H9 (cell line): ENCODE measurements around the gene RGS8. TPM values are rescaled to one million over a fixed set of nuclear protein-coding genes. Genes with fewer than 3 reads are reported as not detected.

ENCODE experiments used
- DNase-seq: peaks from one replicate; pipeline ENCODE4 v3.0.0-alpha.2; 2017
- H2AFZ ChIP-seq: one replicate; pipeline ENCODE4 v1.6.1; 2013; ENCODE audit warnings: mild to moderate bottlenecking, low read length, control low read depth, moderate library complexity
- H2AK5ac ChIP-seq: 2 replicates; pipeline ENCODE4 v1.6.1; 2013; ENCODE audit warnings: low read length, control low read depth, mixed read lengths; ENCODE audit not compliant: insufficient read length
- H2BK120ac ChIP-seq: one replicate; pipeline ENCODE4 v1.6.1; 2013; ENCODE audit warnings: low read depth, mild to moderate bottlenecking, low read length, control low read depth, inconsistent platforms; ENCODE audit not compliant: poor library complexity, severe bottlenecking
- H2BK12ac ChIP-seq: 2 replicates; pipeline ENCODE4 v1.6.1; 2013; ENCODE audit warnings: low read length, control low read depth, mixed read lengths, low read depth; ENCODE audit not compliant: insufficient read length
- H2BK15ac ChIP-seq: 2 replicates; pipeline ENCODE4 v1.6.1; 2013; ENCODE audit warnings: low read depth, low read length, control low read depth
- H2BK20ac ChIP-seq: one replicate; pipeline ENCODE4 v1.6.1; 2013; ENCODE audit warnings: low read depth, mild to moderate bottlenecking, low read length, control low read depth, inconsistent platforms; ENCODE audit not compliant: poor library complexity, severe bottlenecking
- H2BK5ac ChIP-seq: 2 replicates; pipeline ENCODE4 v1.6.1; 2013; ENCODE audit warnings: low read length, control low read depth, mixed read lengths; ENCODE audit not compliant: insufficient read length
- H3K14ac ChIP-seq: 2 replicates; pipeline ENCODE4 v1.6.1; 2013; ENCODE audit warnings: low read length, control low read depth; ENCODE audit not compliant: insufficient read depth
- H3K18ac ChIP-seq: 2 replicates; pipeline ENCODE4 v1.6.1; 2013; ENCODE audit warnings: low read depth, mild to moderate bottlenecking, mixed read lengths, low read length, control low read depth; ENCODE audit not compliant: insufficient read length
- H3K23ac ChIP-seq: 2 replicates; pipeline ENCODE4 v1.6.1; 2013; ENCODE audit warnings: low read length, control low read depth, mixed read lengths, low read depth; ENCODE audit not compliant: insufficient read length
- H3K23me2 ChIP-seq: 2 replicates; pipeline ENCODE4 v1.6.1; 2013; ENCODE audit warnings: low read depth, mild to moderate bottlenecking, mixed read lengths, low read length, control low read depth; ENCODE audit not compliant: insufficient read length, poor library complexity, severe bottlenecking
- H3K27ac ChIP-seq: 2 replicates; pipeline ENCODE4 v1.5.1; 2013; ENCODE audit warnings: low read length, control low read depth, mixed read lengths, low read depth; ENCODE audit not compliant: insufficient read length
- H3K27me3 ChIP-seq: 2 replicates; pipeline ENCODE4 v1.6.1; 2013; ENCODE audit warnings: low read length, control low read depth, inconsistent platforms; ENCODE audit not compliant: insufficient read depth
- H3K4ac ChIP-seq: 2 replicates; pipeline ENCODE4 v1.6.1; 2013; ENCODE audit warnings: low read depth, mild to moderate bottlenecking, control low read depth, inconsistent platforms, low read length, moderate library complexity
- H3K4me1 ChIP-seq: 2 replicates; pipeline ENCODE4 v1.6.1; 2013; ENCODE audit warnings: low read length, control low read depth, inconsistent platforms; ENCODE audit not compliant: insufficient read depth
- H3K4me2 ChIP-seq: 2 replicates; pipeline ENCODE4 v1.6.1; 2013; ENCODE audit warnings: low read length, control low read depth, mixed read lengths; ENCODE audit not compliant: insufficient read length, insufficient read depth
- H3K56ac ChIP-seq: 2 replicates; pipeline ENCODE4 v1.6.1; 2013; ENCODE audit warnings: low read depth, mild to moderate bottlenecking, mixed read lengths, low read length, control low read depth; ENCODE audit not compliant: insufficient read length
- H3K79me1 ChIP-seq: 2 replicates; pipeline ENCODE4 v1.6.1; 2013; ENCODE audit warnings: low read depth, mild to moderate bottlenecking, moderate library complexity, low read length, control low read depth, inconsistent platforms; ENCODE audit not compliant: insufficient read depth, poor library complexity, severe bottlenecking
- H3K79me2 ChIP-seq: 2 replicates; pipeline ENCODE4 v1.6.1; 2013; ENCODE audit warnings: low read length, control low read depth, inconsistent platforms; ENCODE audit not compliant: insufficient read depth
- H3K9ac ChIP-seq: 2 replicates; pipeline ENCODE4 v1.6.1; 2013; ENCODE audit warnings: low read length, control low read depth, mixed read lengths; ENCODE audit not compliant: insufficient read length; ENCODE audit errors: extremely low read depth
- H3K9me3 ChIP-seq: one replicate; pipeline ENCODE4 v1.6.1; 2013; ENCODE audit warnings: low read depth, low read length, inconsistent platforms; ENCODE audit not compliant: control insufficient read depth
- H3T11ph ChIP-seq: one replicate; pipeline ENCODE4 v1.6.1; 2013; ENCODE audit warnings: mild to moderate bottlenecking, low read length, control low read depth, inconsistent platforms
- H4K20me1 ChIP-seq: one replicate; pipeline ENCODE4 v1.6.1; 2013; ENCODE audit not compliant: control insufficient read depth, insufficient read length, insufficient read depth
- H4K5ac ChIP-seq: 2 replicates; pipeline ENCODE4 v1.6.1; 2013; ENCODE audit warnings: low read depth, mild to moderate bottlenecking, mixed read lengths, low read length, control low read depth; ENCODE audit not compliant: insufficient read length
- H4K8ac ChIP-seq: replicated peaks from 2 replicates; pipeline ENCODE4 v1.6.1; 2013; ENCODE audit warnings: low read length, control low read depth, mixed read lengths, low read depth; ENCODE audit not compliant: insufficient read length
- H4K91ac ChIP-seq: 2 replicates; pipeline ENCODE4 v1.6.1; 2013; ENCODE audit warnings: low read depth, mild to moderate bottlenecking, moderate library complexity, mixed read lengths, low read length, control low read depth; ENCODE audit not compliant: insufficient read length
- H3K27ac Mint-ChIP-seq, 3 experiments: 2 replicates in 2 of 3; 3 replicates in 1 of 3; pipeline ENCODE4 v1.8.0; 2020 to 2021; ENCODE audit warnings: mixed read lengths in 3 of 3, mild to moderate bottlenecking in 1 of 3, moderate library complexity in 1 of 3
- H3K27me3 Mint-ChIP-seq: 2 replicates; pipeline ENCODE4 v1.8.0; 2021; ENCODE audit warnings: low read depth, mild to moderate bottlenecking, moderate library complexity, mixed read lengths
- H3K36me3 Mint-ChIP-seq, 3 experiments: 2 replicates in 2 of 3; 3 replicates in 1 of 3; pipeline ENCODE4 v1.8.0; 2020 to 2021; ENCODE audit warnings: low read depth in 3 of 3, mixed read lengths in 3 of 3; ENCODE audit not compliant: insufficient read depth in 1 of 3
- H3K4me1 Mint-ChIP-seq, 2 experiments: 2 replicates each; pipeline ENCODE4 v1.8.0; 2020; ENCODE audit warnings: mixed read lengths in 2 of 2
- H3K4me3 Mint-ChIP-seq, 2 experiments: 2 replicates in 1 of 2; 3 replicates in 1 of 2; pipeline ENCODE4 v1.8.0; 2020 to 2021; ENCODE audit warnings: mild to moderate bottlenecking in 2 of 2, mixed read lengths in 2 of 2, moderate library complexity in 1 of 2
- H3K9me3 Mint-ChIP-seq, 2 experiments: 2 replicates in 1 of 2; 3 replicates in 1 of 2; pipeline ENCODE4 v1.8.0; 2020; ENCODE audit warnings: mild to moderate bottlenecking in 2 of 2, mixed read lengths in 2 of 2, moderate library complexity in 1 of 2
- CTCF ChIP-seq: fragments of 200-600 bp; sonication (generic); conservative IDR thresholded peaks from 3 replicates; pipeline ENCODE4 v1.8.0; 2021; ENCODE audit warnings: antibody characterized with exemption, mild to moderate bottlenecking
- whole genome bisulfite sequencing: extraction: QIAGEN DNeasy Blood & Tissue Kit; methylation state at CpG from one replicate; pipeline ENCODE4 v1.1.7; 2013; ENCODE audit warnings: missing lambda C conversion rate, low lambda C conversion rate, mixed read lengths; ENCODE audit not compliant: insufficient read length; ENCODE audit errors: extremely low coverage; 5-methylcytosine and 5-hydroxymethylcytosine counted together
- total RNA-seq: library from RNA; stranded (reverse); gene quantifications from 2 replicates; pipeline ENCODE4 v1.2.1, GENCODE V29; 2021

RGS8 gene
- total RNA-seq, 1 experiment from 2014 or later, result not detected

GRCh38 chr1:182680408-182680807 is 4.0 kb downstream of the RGS8 start:
- Mint-ChIP-seq H3K27ac (no peak overlapping the region), H3K4me3 (no peak overlapping the region), H3K4me1 (peaks cover 14 to 19% of the 10 kb centered on the region in 2 experiments), H3K27me3 (peaks cover 25% of the 10 kb centered on the region), H3K36me3 (no peaks in the 10 kb centered on the region), H3K9me3 (no peaks in the 10 kb centered on the region)
- H2BK120ac ChIP-seq, result no peak overlapping the region
- WGBS, result no CpG with 5 or more reads among the region's 4 CpGs
- no peak overlapping the region for H2AK5ac ChIP-seq
- H2BK5ac ChIP-seq, result no peak overlapping the region
- H3K4me2 ChIP-seq, result no peak overlapping the region
- H2AFZ ChIP-seq, result no peak overlapping the region
- no peak overlapping the region for H3K14ac ChIP-seq
- no peaks in the 10 kb centered on the region for H3K9me3 ChIP-seq
- H4K8ac ChIP-seq, result no peak overlapping the region
- no peak for DNase-seq
- no peak overlapping the region for H3K18ac ChIP-seq
- no peak overlapping the region for H4K5ac ChIP-seq
- no peaks in the 10 kb centered on the region for H3K79me1 ChIP-seq
- no peak overlapping the region for H3K23ac ChIP-seq
- H2BK20ac ChIP-seq, result no peak overlapping the region
- no peak overlapping the region for H4K91ac ChIP-seq
- no peaks in the 10 kb centered on the region; the same call in 1 of the 2 replicates for H3K4me1 ChIP-seq
- no peak overlapping the region for H2BK12ac ChIP-seq
- no peak overlapping the region for H2BK15ac ChIP-seq
- H3K9ac ChIP-seq, result no peak overlapping the region
- H3T11ph ChIP-seq, result no peak overlapping the region
- H4K20me1 ChIP-seq, result no peaks in the 10 kb centered on the region
- no peak overlapping the region for H3K27ac ChIP-seq
- H3K56ac ChIP-seq, result no peak overlapping the region
- TF ChIP-seq CTCF, result no peak
- H3K23me2 ChIP-seq, result no peaks in the 10 kb centered on the region
- H3K27me3 ChIP-seq, result no peaks in the 10 kb centered on the region; the same call in 1 of the 2 replicates
- no peak overlapping the region for H3K4ac ChIP-seq
- H3K79me2 ChIP-seq, result no peaks in the 10 kb centered on the region
